Esophagus squamous epithelium (tissue), 5 donors: ENCODE data around the gene SNX7. TPM values are rescaled to one million over a fixed set of nuclear protein-coding genes. Genes with fewer than 3 reads are reported as not detected.

Experiments used
- DNase-seq: peaks from one replicate; lab custom pipeline; 2025; lab: John Stamatoyannopoulos, UW
- H3K27ac ChIP-seq, 4 donors: fragments of 200-600 bp; sonication (generic); one replicate each; pipeline ENCODE4 v1.5.1; 2016 to 2019; ENCODE audit warnings: mild to moderate bottlenecking in 1 of 4
- H3K27me3 ChIP-seq, 4 donors: fragments of 200-600 bp; sonication (generic); 1 replicate in 3 of 4; 2 replicates in 1 of 4; pipeline versions ENCODE4 v1.5.1 to v1.6.0; 2017 to 2021; ENCODE audit warnings: antibody characterized with exemption in 1 of 4
- H3K36me3 ChIP-seq, 3 donors: fragments of 200-600 bp; sonication (generic); one replicate each; pipeline ENCODE4 v1.5.1; 2016 to 2019
- H3K4me1 ChIP-seq, 3 donors: fragments of 200-600 bp; sonication (generic); one replicate each; pipeline ENCODE4 v1.5.1; 2017 to 2019
- H3K4me3 ChIP-seq, 4 donors: fragments of 200-600 bp; sonication (generic); 1 replicate in 3 of 4; 2 replicates in 1 of 4; pipeline ENCODE4 v1.5.1; 2016 to 2019; ENCODE audit warnings: mild to moderate bottlenecking in 2 of 4, moderate library complexity in 1 of 4
- H3K9me3 ChIP-seq, 3 donors: fragments of 200-600 bp; sonication (generic); one replicate each; pipeline ENCODE4 v1.5.1; 2016 to 2019
- POLR2A ChIP-seq, 4 donors: fragments of 450-650 bp; IDR thresholded peaks; one replicate each; pipeline ENCODE4 v1.6.1; 2017; ENCODE audit warnings: antibody characterized with exemption in 4 of 4, mild to moderate bottlenecking in 4 of 4, moderate library complexity in 3 of 4
- WGBS, 2 donors: methylation state at CpG; one replicate each; pipeline ENCODE4 v1.1.5; 2018; 5-methylcytosine and 5-hydroxymethylcytosine counted together
- intact Hi-C: fragments of 100-400 bp; cut with DNase I; formaldehyde crosslinking; loops from one replicate; pipeline ENCODE4 v1.15.0; 2022
- total RNA-seq, 4 donors: library from RNA; depleted of rRNA; stranded (reverse); fragments of >200 nt; gene quantifications; one replicate each; pipeline ENCODE4 v1.1.0, GENCODE V29; 2016
- TF ChIP-seq, protein P1 (sequence below), 6 experiments: fragments of 450-650 bp in 4 of 6; fragments of 200-600 bp in 2 of 6; sonication (generic) in 2 of 6; IDR thresholded peaks; one replicate each; pipeline ENCODE4 v1.5.1; 2016 to 2019; ENCODE audit warnings: antibody characterized with exemption in 6 of 6, mild to moderate bottlenecking in 4 of 6, moderate library complexity in 4 of 6
- donor health status: DM: yes; HTN: yes; CAD: no.

SNX7 gene
- total RNA-seq, 4 donors from 2014 or later = 9.1 to 33.9 (median 22.1) TPM

- no peaks in the 10 kb centered on the region for H3K9me3 ChIP-seq
- H3K27me3 ChIP-seq = no peaks in the 10 kb centered on the region
- no peaks in the 10 kb centered on the region for H3K36me3 ChIP-seq
- H3K4me1 ChIP-seq = no peaks in the 10 kb centered on the region
- no peak overlapping the region for H3K4me3 ChIP-seq
- 87 to 91% methylated on average over 2 of the region's 2 CpGs for WGBS, 2 donors
- H3K27ac ChIP-seq = no peak overlapping the region
- DNase-seq = no peak
- TF ChIP-seq, protein P1, sequence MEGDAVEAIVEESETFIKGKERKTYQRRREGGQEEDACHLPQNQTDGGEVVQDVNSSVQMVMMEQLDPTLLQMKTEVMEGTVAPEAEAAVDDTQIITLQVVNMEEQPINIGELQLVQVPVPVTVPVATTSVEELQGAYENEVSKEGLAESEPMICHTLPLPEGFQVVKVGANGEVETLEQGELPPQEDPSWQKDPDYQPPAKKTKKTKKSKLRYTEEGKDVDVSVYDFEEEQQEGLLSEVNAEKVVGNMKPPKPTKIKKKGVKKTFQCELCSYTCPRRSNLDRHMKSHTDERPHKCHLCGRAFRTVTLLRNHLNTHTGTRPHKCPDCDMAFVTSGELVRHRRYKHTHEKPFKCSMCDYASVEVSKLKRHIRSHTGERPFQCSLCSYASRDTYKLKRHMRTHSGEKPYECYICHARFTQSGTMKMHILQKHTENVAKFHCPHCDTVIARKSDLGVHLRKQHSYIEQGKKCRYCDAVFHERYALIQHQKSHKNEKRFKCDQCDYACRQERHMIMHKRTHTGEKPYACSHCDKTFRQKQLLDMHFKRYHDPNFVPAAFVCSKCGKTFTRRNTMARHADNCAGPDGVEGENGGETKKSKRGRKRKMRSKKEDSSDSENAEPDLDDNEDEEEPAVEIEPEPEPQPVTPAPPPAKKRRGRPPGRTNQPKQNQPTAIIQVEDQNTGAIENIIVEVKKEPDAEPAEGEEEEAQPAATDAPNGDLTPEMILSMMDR (IDR thresholded peaks at IDR 0.05) = no peak
- TF ChIP-seq POLR2A (IDR thresholded peaks at IDR 0.05) = no peak
- intact Hi-C loops = no loop called here
Observed at GRCh38 chr1:98653123-98653522, 8.4 kb upstream of the SNX7 start.

GRCh38 chr1:98659879-98660278 lies 1.6 kb upstream of the SNX7 start:
- no peaks in the 10 kb centered on the region for H3K27me3 ChIP-seq
- TF ChIP-seq, protein P1 (IDR thresholded peaks at IDR 0.05) = no peak
- no peak overlapping the region for H3K4me3 ChIP-seq
- no peaks in the 10 kb centered on the region for H3K9me3 ChIP-seq
- no peak overlapping the region for H3K27ac ChIP-seq
- no peaks in the 10 kb centered on the region for H3K36me3 ChIP-seq
- intact Hi-C loops = no loop called here
- peaks cover 7 to 27% (median 9%) of the 10 kb centered on the region in 3 donors for H3K4me1 ChIP-seq
- DNase-seq = no peak

DNA sequence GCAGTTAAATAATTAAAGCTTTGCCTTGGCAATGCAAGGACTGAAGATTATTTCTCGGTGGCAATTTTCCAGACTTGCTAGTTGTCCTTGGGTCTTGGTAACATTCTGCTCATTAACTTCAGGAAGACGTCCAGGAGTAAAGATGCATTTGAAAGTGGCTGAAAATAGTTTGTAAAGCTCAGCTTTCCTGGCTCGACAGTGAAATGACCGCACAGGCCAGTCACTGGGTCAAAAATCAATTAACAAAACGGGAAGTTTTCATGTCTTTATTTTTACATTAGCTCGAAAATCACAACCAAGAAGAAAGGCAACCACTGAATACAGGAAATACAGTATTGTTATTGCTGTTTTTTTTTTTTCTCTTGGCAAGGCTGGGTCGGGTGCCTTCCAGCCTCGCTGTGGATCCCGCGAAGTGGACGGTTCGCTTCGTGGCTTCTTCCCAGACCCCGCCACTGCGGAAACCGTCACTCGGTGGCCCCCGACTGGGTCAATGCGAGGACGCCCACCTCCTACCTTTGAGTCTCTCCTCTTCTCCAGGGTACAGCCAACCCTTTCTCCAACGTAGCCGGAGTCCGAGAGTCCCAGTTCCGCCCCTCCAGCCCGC lies 479 bp upstream of the SNX7 start:
- no peak for TF ChIP-seq POLR2A (IDR thresholded peaks at IDR 0.05)
- TF ChIP-seq, protein P1 (IDR thresholded peaks at IDR 0.05) = no peak
- Histone ChIP-seq H3K36me3 (no peaks in the 10 kb centered on the region), H3K27me3 (no peaks in the 10 kb centered on the region), H3K27ac (peak overlapping the region; percentile 83 to 91 (median 86)), H3K9me3 (no peaks in the 10 kb centered on the region), H3K4me1 (peaks cover 7 to 27% (median 9%) of the 10 kb centered on the region in 3 donors), H3K4me3 (peak overlapping the region; percentile 67 to 92 (median 84))
- no peak for DNase-seq
- intact Hi-C loops = no loop called here
- 4 to 6% methylated on average over 13 to 20 of the region's 25 CpGs for WGBS, 2 donors

- peak overlapping the region; percentile 83 to 91 (median 86) for H3K27ac ChIP-seq
- peaks cover 7 to 27% (median 9%) of the 10 kb centered on the region in 3 donors for H3K4me1 ChIP-seq
- no peaks in the 10 kb centered on the region for H3K36me3 ChIP-seq
- TF ChIP-seq, protein P1 (IDR thresholded peaks at IDR 0.05) = no peak
- TF ChIP-seq POLR2A (IDR thresholded peaks at IDR 0.05) = no peak
- H3K27me3 ChIP-seq = no peaks in the 10 kb centered on the region
- no peaks in the 10 kb centered on the region for H3K9me3 ChIP-seq
- H3K4me3 ChIP-seq = peak overlapping the region; percentile 67 to 92 (median 84)
- intact Hi-C loops = no loop called here
- DNase-seq = no peak
- WGBS, 2 donors = 0% methylated on average over 3 to 4 of the region's 6 CpGs
Observed at GRCh38 chr1:98662356-98662670, 792 bp downstream of the SNX7 start.

DNA sequence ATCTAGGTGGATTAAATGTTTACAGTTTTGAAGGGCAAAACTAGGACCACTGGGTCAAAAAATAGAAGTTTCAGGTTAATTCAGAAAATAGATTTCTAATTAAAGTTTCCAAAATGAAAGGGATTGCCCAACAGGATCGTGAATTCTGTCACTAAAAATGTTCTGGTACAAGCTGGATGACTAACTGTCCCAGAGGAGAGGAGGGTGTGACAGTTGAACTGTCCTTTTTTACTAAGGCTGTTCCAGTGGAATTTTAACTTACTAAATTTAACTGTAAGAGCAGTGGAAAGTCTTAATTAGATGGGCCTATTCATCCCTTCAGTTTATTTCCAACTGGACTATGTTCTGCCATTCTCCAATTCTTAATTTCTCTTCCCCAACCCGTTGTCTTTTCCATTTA lies 7.2 kb downstream of the SNX7 start:
- no peak overlapping the region for H3K4me3 ChIP-seq
- H3K9me3 ChIP-seq = no peaks in the 10 kb centered on the region
- no peaks in the 10 kb centered on the region for H3K27me3 ChIP-seq
- WGBS, 2 donors = 48 to 56% methylated on average over 2 of the region's 2 CpGs
- H3K4me1 ChIP-seq = peaks cover 0 to 26% (median 12%) of the 10 kb centered on the region in 3 donors
- no peak for DNase-seq
- peak overlapping the region in 3 of 4 donors; percentile 9 to 31 (median 27) for H3K27ac ChIP-seq
- H3K36me3 ChIP-seq = no peaks in the 10 kb centered on the region
- no peak for TF ChIP-seq POLR2A (IDR thresholded peaks at IDR 0.05)
- TF ChIP-seq, protein P1 (IDR thresholded peaks at IDR 0.05) = no peak
- intact Hi-C loops = no loop called here
